H1 (cell line): ENCODE results near the gene ST6GALNAC4.
"Not testable (repeated sequence)": the region's sequence is repeated elsewhere in the genome, so short reads cannot be mapped to it uniquely, and the experiment has no call there.

ENCODE experiments used
- ATF2 ChIP-seq: IDR thresholded peaks from 2 replicates; pipeline ENCODE4 v1.6.1; 2012; ENCODE audit warnings: low read length, inconsistent platforms
- CEBPB ChIP-seq: IDR thresholded peaks from 2 replicates; pipeline ENCODE4 v1.6.1; 2012; ENCODE audit warnings: low read depth, low read length
- CTCF ChIP-seq, 3 experiments: IDR thresholded peaks; 1 replicate in 2 of 3; 2 replicates in 1 of 3; pipeline versions ENCODE4 v1.5.1 to v1.6.1; 2011; ENCODE audit warnings: low read length in 3 of 3, mild to moderate bottlenecking in 3 of 3, inconsistent platforms in 2 of 3, low read depth in 1 of 3, moderate library complexity in 1 of 3; ENCODE audit not compliant: insufficient read depth in 1 of 3; ENCODE audit errors: control extremely low read depth in 1 of 3
- JUND ChIP-seq: IDR thresholded peaks from 2 replicates; pipeline ENCODE4 v1.6.1; 2011; ENCODE audit warnings: mild to moderate bottlenecking, improper control_type of control experiment, low read length
- POLR2A ChIP-seq, 2 experiments: IDR thresholded peaks; 1 replicate in 1 of 2; 2 replicates in 1 of 2; pipeline ENCODE4 v1.6.1; 2011; ENCODE audit warnings: low read depth in 2 of 2, low read length in 2 of 2, mild to moderate bottlenecking in 2 of 2; ENCODE audit errors: control extremely low read depth in 1 of 2
- POLR2AphosphoS5 ChIP-seq: IDR thresholded peaks from 2 replicates; pipeline ENCODE4 v1.6.1; 2011; ENCODE audit warnings: low read depth, low read length
- POU5F1 ChIP-seq: IDR thresholded peaks from 2 replicates; pipeline ENCODE4 v1.6.1; 2011; ENCODE audit warnings: low read depth, mild to moderate bottlenecking, low read length, moderate library complexity
- RFX5 ChIP-seq: IDR thresholded peaks from 2 replicates; pipeline ENCODE4 v1.6.1; 2011; ENCODE audit warnings: low read depth, low read length, improper control_type of control experiment, borderline replicate concordance
- YY1 ChIP-seq: IDR thresholded peaks from 2 replicates; pipeline ENCODE4 v1.6.1; 2011; ENCODE audit warnings: low read depth, mild to moderate bottlenecking, low read length

GRCh38 chr9:127870153-127870491, 46.7 kb downstream of the ST6GALNAC4 start:
- not testable (repeated sequence) for TF ChIP-seq RFX5; POLR2AphosphoS5; JUND; POLR2A (IDR thresholded peaks at IDR 0.05; ENCODE audit: control extremely low read depth in 1 of 2, low read depth in 2 of 2, low read length in 2 of 2); ATF2; YY1; POU5F1; CEBPB; CTCF (IDR thresholded peaks at IDR 0.05; ENCODE audit: control extremely low read depth in 1 of 3, insufficient read depth in 1 of 3, low read depth in 1 of 3, low read length in 3 of 3)
